Right ventricle myocardium superior (tissue), 1 donor: ENCODE data around the gene OR13C5. TPM values are rescaled to one million over a fixed set of nuclear protein-coding genes. Genes with fewer than 3 reads are reported as not detected.
"Not testable (repeated sequence)": the region's sequence is repeated elsewhere in the genome, so short reads cannot be mapped to it uniquely, and the experiment has no call there.

Source experiments
- ATAC-seq: fragments of 200-7000 bp; cut with Tn5 transposase; one replicate; pipeline ENCODE4 v1.9.1; 2020; ENCODE audit warnings: mild to moderate bottlenecking; ENCODE audit not compliant: poor library complexity
- DNase-seq: peaks from one replicate; pipeline ENCODE4 v3.0.0-alpha.2; 2020
- intact Hi-C: fragments of 100-400 bp; cut with DNase I; formaldehyde crosslinking; loops from one replicate; pipeline ENCODE4 v1.11.2; 2022
- long read RNA-seq: library from polyadenylated mRNA; unstranded; transcript quantifications from one replicate; pipeline ENCODE4 v2.0.0, GENCODE V29; 2021
- total RNA-seq: library from RNA; stranded (reverse); fragmentation: NEBNext Ultra II Directional; extraction: Animal tissue kit (Norgen Biotek cat#: 25700); gene quantifications from one replicate; pipeline ENCODE4 v1.2.1, GENCODE V29; 2021
- donor health status: DM: no; HTN: yes; CAD: no; lungs with severe emphysema.

Gene OR13C5, protein sequence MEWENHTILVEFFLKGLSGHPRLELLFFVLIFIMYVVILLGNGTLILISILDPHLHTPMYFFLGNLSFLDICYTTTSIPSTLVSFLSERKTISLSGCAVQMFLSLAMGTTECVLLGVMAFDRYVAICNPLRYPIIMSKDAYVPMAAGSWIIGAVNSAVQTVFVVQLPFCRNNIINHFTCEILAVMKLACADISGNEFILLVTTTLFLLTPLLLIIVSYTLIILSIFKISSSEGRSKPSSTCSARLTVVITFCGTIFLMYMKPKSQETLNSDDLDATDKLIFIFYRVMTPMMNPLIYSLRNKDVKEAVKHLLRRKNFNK
- not detected for total RNA-seq
- long read RNA-seq, result 0 reads

DNA sequence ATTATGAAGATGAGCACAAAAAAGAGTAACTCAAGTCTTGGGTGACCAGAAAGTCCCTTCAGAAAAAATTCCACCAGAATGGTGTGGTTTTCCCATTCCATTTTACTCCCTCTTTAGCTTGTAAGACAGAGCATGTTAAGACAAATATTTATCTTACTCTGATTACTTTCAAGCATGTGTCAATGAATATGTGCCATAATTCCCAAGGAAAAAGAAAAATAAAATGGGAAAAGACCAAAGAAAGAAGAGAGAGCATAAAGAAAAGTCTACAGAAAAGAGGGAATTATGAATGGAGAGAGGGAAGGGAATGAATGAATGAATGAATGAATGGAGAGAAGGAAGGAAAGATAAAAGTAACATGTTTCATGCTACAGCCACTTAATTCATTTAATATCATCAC, at the start of gene OR13C5:
TSS of gene OR13C5 (minus strand) at position 101 of the 400 bp plus-strand sequence. CDS start at position 101, 0 bp downstream.
- ATAC-seq, intact Hi-C loops: not testable (repeated sequence)

DNA sequence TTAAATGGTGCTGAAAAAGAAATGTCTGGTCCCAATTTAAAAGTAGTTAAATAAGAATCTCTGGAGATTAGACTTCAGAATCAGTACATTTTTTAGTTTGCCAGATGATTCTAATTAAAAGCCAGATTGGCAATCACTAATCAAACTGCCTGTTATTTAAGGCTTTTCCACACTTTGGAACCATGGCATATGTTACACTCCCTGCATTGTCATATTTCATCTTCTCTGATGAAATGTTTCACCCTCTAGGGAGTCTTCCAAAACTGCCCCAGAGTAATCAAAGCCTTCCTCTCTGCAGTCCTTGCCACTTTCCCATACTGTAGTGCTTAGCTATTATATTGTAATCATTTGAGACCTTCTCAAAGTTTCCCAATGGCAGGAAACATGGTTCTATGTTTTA, 36.2 kb upstream of the OR13C5 start:
- intact Hi-C loops, result no loop called here
- DNase-seq (no peak), ATAC-seq (no peak)

More for the DNA sequence above, at the start of gene OR13C5:
- DNase-seq, result not testable (repeated sequence)

DNA sequence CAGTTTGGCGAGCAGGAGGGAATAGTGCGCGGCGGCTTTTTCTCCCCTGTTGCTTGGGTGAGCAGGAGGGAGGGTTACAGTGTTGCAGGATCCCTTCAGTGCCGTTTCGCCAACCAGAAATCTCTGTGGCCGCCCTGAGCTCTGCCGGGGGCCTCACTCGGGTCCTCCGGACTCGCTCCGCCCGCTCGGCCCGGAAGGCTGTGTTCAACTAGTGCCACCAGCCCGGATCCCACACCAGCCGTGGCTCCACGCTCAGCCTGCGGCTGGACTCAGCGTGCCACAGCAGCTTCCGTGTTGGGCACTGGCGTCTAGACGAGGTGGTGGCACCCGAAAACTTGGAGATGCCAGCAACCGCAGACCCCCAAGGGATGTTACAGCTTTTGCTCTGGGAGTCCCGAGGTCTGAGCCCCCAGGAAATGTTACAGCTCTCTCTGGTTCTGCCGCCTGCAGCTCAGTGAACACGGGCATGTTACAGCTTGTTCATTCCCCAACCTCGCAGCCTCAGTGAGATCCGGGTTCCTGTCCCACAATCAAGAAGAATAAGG, 34.8 kb upstream of the OR13C5 start:
- DNase-seq, result no peak
- no peak for ATAC-seq
- intact Hi-C loops, result no loop called here

DNA sequence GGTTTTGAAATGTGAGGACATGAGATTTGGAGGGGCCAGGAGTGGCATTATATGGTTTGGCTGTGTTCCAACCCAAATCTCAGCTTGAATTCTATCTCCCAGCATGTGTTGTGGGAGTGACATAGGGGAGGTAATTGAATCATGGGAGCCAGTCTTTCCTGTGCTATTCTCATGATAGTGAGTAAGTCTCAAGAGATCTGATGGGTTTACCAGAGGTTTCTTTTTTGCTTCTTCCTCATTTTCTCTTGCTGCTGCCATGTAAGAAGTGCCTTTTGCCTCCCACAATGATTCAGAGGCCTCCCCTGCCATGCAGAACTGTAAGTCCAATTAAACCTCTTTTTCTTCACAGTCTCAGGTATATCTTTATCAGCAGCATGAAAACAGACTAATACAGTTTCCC, 26.8 kb upstream of the OR13C5 start:
- intact Hi-C loops, ATAC-seq, DNase-seq: not testable (repeated sequence)

DNA sequence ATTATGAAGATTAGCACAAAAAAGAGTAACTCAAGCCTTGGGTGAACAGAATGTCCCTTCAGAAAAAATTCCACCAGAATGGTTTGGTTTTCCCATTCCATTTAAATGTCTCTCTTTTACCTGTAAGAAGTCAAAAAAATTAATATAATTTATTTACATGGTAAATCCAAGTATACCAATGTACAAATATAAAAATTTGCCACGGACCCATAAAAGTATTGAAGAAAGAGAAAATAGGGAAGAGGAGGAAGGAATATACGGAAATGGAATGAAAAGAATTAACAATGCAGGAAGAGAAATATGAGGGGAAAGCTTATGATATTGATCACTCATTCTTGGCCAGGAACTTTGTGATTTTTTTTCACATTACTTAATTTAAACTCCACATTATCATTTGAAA, 18.9 kb upstream of the OR13C5 start, which contains the start of gene OR13C9:
TSS of gene OR13C9 (minus strand) at position 101 of the 400 bp plus-strand sequence. CDS start at position 101, 0 bp downstream.
- intact Hi-C loops, result no loop called here
- ATAC-seq, result no peak
- no peak for DNase-seq

DNA sequence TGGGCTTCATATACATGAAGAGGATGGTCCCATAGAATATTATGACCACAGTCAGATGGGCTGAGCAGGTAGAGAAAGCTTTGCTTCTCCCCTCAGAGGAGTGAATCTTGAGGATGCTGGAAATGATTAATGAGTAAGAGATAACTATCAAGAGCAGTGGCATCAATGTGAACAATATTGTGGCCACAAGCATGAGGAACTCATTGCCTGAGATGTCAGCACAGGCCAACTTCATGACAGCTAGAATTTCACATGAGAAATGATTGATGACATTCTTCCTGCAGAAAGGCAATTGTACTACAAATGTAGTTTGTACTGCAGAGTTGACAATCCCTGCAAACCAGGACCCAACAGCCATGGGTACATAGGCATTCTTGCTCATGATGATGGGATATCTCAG, 18.2 kb upstream of the OR13C5 start:
- ATAC-seq, result no peak
- intact Hi-C loops, result no loop called here
- no peak for DNase-seq

DNA sequence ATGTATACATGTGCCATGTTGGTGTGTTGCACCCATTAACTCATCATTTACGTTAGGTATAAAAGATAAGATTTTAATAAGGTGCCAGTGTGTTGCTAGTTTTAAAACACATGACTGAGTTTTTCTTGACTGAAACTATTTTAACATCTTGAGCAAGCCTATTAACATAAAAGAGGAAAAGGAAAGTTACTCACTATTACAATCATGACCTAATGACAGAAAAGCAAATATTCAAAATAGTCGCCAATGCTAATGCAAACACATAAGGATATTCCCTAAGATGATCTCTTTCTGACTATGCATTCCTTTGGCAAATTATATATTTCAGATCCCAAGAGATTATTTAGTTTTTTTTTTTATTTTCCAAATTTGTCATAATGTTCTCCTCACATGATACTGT, 12.0 kb upstream of the OR13C5 start:
- ATAC-seq, result no peak
- no peak for DNase-seq
- intact Hi-C loops, result no loop called here

DNA sequence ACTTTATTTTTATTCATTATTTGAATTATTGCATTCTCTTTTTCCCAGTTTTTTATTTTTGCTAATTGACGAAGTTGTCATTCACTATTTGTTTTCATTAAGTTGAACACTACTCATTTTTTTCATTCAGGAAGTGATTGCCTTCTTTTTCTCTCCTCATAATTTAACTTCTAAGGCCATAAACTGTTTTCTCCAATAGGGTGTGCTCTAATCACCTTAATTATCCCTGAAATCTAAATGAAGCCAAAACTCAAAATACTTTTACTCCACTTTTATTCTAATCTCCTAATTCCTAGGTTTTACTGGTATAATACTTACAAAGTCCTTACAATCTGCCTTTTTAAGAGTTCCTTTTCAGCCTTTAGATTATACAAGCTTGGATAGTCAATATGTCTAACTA, 9.1 kb upstream of the OR13C5 start:
- no peak for DNase-seq
- intact Hi-C loops, result no loop called here

DNA sequence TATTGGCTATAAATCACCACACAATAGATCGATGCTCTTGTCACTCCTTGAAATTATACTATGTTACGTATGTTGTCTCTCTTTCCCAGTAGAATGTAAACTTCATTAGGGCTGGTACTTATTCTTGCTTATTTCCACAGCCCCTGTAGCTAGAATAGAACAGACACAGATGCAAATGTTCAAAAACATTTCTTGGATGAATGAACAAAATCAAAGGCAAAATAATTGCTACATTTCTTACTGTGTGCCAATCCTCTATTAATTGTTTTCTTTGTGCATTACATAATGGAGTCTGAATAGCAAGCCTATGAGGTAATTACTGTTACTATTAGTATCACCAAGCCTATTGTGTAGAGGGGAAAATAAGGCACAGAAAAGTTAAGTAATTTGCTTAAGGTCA, 6.9 kb upstream of the OR13C5 start:
- intact Hi-C loops, result no loop called here
- ATAC-seq (no peak), DNase-seq (no peak)

More for the DNA sequence above, 9.1 kb upstream of the OR13C5 start:
- no peak for ATAC-seq

DNA sequence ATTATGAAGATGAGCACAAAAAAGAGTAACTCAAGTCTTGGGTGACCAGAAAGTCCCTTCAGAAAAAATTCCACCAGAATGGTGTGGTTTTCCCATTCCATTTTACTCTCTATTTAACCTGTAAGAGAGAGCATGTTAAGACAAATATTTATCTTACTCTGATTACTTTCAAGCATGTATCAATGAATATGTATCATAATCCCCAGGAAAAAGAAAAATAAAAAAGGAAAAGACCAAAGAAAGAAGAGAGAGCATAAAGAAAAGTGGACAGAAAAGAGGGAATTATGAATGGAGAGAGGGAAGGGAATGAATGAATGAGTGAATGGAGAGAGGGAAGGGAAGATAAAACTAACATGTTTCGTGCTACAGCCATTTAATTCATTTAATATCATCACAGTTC, 6.3 kb upstream of the OR13C5 start, which contains the start of gene OR13C2:
TSS of gene OR13C2 (minus strand) at position 101 of the 400 bp plus-strand sequence. CDS start at position 101, 0 bp downstream.
- intact Hi-C loops, DNase-seq, ATAC-seq: not testable (repeated sequence)

DNA sequence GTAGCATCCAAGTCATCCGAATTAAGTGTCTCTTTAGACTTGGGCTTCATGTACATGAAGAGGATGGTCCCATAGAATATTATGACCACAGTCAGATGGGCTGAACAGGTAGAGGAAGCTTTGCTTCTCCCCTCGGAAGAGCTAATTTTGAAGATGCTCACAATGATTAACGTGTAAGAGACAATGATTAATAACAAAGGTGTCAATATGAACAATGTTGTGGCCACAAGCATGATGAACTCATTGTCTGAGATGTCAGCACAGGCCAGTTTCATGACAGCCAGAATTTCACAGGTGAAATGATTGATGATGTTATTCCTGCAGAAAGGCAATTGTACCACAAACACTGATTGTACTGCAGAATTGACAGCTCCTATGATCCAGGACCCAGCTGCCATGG, 5.6 kb upstream of the OR13C5 start:
- ATAC-seq, result no peak
- DNase-seq, result no peak
- intact Hi-C loops, result no loop called here

DNA sequence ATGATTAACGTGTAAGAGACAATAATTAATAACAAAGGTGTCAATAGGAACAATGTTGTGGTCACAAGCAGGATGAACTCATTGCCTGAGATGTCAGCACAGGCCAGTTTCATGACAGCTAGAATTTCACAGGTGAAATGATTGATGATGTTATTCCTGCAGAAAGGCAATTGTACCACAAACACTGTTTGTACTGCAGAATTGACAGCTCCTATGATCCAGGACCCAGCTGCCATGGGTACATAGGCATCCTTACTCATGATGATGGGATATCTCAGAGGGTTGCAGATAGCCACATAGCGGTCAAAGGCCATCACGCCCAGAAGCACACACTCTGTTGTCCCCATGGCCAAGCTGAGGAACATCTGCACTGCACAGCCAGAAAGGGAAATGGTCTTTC, 464 bp downstream of the OR13C5 start:
- not testable (repeated sequence) for ATAC-seq, DNase-seq

DNA sequence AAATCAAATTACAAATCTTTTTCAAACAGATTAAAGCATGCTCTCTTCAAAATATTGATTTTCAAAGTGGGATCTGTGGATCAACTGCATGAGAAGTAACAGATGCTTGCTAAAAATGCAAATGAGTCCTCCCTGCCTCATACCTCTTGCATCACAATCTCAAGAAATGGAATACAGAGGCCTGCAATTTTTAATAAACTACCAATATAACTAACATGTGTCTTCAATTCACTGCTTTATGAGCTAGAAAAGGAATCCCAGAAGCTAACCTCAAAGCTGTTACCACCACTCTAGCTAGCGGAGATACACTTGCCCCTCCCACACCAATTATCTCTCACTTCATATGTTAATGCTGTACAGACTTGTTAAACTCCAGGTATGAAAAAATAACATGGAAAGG, 9.6 kb downstream of the OR13C5 start:
- no peak for DNase-seq
- ATAC-seq, result no peak
- intact Hi-C loops, result no loop called here

More for the DNA sequence above, 464 bp downstream of the OR13C5 start:
- intact Hi-C loops, result not testable (repeated sequence)

DNA sequence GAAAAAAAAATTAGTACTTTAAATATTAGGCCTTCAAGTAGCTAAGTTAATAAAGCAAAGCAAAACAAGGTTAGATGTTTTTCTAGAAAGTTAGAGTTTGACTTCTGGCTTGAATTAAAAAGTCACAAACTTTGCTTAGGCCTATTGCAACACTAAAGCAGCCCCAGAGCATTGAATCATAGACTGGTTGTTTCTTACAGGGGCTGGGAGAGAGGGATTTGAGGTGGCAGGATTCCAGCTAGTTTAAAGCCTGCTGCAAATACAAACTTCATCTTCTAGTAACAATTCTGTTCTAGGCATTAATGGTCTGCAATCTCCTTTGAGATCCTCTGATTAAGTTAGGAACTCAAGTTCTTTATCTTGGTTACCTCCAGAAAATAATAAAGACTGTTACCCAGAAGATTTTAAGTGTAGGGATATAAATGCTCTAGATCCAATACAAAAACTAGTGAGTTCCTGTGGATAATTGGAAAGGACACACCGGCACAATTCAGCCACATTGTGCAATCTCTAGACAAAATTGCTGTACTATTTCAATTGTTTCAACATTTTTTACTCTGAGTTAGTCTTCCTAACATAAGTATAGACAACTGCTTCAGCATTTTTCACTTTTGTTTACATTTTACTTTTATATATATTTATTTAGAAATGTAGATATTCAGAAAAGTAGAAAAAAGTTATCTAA, 12.6 kb downstream of the OR13C5 start:
- DNase-seq (no peak), ATAC-seq (peak; percentile 65)
- intact Hi-C loops, result no loop called here

DNA sequence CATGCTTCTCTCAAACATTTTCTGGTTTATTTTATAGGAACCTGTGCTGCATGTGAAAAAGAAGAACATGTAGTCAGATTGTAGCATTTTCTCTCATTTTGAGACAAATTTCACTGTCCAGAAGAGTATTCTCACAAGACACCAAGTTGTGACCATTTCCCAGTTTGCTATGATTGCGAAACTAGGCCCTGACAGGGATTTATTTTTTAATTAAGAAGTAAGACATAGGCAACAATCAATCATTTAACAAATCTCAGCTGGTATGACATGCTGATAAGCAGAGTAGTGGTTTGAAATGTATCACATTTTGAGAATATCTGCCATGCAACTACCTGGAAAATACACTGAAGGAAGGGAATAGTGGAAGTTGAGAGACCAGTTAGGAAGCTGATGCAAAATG, 18.7 kb downstream of the OR13C5 start:
- DNase-seq (no peak), ATAC-seq (no peak)
- intact Hi-C loops, result no loop called here

DNA sequence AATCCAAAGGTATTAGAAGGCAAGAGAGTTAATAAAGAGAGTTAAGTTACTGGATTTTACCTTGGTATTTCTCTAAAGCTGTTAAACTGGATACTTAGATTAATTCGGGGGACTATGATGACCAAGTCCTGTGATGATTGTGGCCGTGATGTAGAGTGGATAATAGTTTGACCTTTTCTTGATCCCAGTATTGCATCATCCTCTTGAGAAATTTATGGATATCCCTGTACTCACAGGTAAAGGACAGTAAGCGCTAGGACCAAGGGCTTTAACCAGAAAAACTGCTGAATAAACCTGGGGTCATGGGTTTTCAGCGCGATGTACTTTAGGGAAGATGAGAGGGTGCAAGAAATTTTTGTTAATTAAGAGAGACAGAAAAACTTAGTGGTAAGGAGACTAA, 21.9 kb downstream of the OR13C5 start:
- no peak for DNase-seq
- intact Hi-C loops, result no loop called here
- ATAC-seq, result no peak

DNA sequence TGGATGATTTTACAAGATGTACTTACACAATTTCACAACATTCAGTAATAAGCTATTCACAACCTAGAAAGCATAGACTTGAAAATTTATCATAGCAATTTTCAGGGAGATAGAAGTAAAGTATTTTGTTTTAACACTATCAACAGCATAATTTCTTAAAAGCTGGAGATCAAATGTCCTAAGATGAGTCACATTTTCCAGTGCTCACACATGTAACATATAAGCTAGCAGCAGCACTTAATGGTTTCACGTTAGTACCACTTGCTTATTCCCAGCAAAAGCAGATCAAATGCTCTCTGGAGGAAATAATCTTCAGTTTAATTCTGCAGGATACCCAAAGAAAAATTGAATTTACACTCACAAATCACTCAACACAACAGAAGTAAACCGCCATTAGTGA, 23.8 kb downstream of the OR13C5 start:
- ATAC-seq, result no peak
- intact Hi-C loops, result no loop called here

DNA sequence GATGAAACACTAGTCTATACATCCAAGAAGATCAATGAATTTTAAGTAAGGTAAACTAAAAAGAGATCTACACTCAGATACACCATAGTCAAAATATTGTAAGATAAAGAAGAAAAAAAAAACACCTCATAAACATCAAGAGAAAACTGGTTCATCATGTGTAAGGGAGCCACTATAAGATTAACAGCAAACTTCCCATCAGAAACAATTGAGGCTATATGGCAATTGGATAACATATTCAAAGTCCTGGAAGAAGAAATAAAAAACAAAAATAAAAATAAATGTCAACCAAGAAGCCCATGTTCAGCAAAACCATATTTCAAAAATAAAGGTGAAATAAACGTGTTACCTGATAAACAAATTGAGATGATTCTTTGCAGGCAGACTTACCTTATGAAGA, 26.6 kb downstream of the OR13C5 start:
- intact Hi-C loops, result no loop called here
- DNase-seq (no peak), ATAC-seq (no peak)

More for the DNA sequence above, 23.8 kb downstream of the OR13C5 start:
- no peak for DNase-seq

DNA sequence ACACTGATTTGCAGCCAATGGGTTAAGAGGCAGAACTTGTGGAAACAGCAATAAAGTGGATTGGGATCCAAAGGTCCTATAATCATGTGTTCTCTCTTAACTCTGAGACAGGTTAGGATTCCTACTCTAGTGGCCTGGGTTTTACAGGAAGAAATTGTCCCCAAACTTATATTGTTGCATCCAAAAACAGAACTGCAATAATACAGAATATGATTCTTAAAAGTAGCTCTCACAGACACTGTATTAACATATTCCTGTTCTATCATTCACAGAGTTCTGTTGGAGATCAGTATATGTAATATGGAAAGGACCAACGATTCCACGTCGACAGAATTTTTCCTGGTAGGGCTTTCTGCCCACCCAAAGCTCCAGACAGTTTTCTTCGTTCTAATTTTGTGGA, 30.3 kb downstream of the OR13C5 start, which contains the start of gene OR13C8:
TSS of gene OR13C8 (plus strand) at position 301 of the 400 bp plus-strand sequence. CDS start at position 301, 0 bp downstream.
- intact Hi-C loops, result no loop called here
- no peak for ATAC-seq
- no peak for DNase-seq
